GM20431 (cell line): ENCODE results near the gene MED19.
"Not testable (repeated sequence)": the region's sequence is repeated elsewhere in the genome, so short reads cannot be mapped to it uniquely, and the experiment has no call there.

Source experiments
- in situ Hi-C: fragments of 300-500 bp; cut with MseI, MboI; formaldehyde crosslinking; loops from one replicate; pipeline ENCODE4 v1.15.0; 2020; ENCODE audit warnings: low sequenced_read_pairs; ENCODE audit not compliant: unreplicated experiment

Gene MED19

DNA sequence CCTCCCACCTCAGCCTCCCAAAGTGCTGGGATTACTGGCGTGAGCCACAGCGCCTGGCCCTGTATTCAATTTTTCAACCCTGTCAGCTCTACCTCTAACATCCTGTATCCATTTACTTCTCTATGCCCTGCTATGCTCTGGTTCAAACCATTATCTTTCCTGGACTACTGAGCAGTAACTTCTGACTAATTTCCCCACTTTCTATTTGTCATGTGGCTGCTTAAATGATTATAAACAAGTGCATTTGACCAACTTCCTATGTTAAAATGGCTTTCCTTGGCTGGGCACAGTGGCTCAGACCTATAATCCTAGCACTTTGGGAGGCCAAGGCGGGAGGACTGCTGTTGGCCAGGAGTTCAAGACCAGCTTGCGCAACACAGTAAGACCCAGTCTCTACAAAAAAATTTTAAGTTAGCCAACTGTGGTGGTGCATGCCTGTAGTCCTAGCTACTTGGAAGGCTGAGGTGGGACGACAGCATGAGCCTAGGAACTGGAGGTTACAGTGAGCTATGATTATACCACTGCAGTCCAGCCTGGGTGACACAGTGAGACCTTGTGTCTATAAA is 2.1 kb downstream of the MED19 start:
- in situ Hi-C loops: no loop called here

DNA sequence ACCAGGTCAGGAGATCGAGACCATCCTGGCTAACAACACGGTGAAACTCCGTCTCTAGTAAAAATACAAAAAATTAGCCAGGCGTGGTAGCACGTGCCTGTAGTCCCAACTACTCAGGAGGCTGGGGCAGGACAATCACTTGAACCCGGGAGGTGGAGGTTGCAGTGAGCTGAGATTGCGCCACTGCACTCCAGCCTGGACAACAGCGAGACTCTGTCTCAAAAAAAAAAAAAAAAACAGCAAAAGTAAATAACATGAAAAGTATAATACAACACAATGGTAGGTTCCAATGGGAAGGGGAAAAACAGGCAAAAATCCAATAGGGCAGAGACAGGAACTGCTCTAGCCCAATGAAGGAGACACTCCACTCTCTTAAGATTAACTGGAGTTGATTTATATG is 6.6 kb downstream of the MED19 start:
- in situ Hi-C loops: not testable (repeated sequence)

DNA sequence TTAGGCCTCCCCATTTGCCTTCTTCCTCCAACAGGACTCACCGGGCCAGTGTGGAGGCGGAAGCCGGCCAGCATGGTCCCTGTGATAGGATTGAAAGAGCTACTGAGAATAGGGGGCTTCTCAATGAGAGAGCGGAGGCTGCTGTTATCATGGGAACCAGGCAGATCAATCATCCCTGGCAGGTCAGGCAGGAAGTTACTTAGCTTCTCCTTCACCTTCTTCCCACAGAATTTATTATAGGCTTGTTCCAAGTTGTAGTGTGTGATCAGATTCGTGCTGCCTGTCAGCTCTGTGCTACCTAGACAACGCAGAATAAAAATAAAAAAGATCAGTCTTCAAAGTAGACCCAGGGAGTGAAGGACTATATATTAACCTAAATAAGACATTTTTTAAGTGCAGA is 7.1 kb downstream of the MED19 start:
- in situ Hi-C loops: no loop called here

DNA sequence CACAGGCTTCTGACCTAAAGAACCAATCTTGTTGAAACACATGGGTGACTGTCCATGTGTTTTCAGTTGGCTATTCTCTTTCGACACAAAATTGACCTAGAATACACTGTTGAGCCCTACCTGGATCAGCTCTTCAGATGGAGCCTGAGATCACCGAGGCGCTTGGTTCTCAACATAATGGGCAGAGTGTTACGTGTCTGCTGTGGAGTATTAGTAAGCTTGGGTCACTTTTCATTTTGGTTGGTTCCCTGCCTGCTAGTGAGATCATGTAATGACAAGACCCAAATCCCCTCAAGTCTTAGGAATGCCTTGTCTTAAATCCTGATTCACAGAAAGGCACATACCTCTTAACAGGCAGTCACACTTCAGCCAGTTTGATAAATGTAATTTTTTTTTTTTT is 8.7 kb downstream of the MED19 start:
- in situ Hi-C loops: no loop called here

DNA sequence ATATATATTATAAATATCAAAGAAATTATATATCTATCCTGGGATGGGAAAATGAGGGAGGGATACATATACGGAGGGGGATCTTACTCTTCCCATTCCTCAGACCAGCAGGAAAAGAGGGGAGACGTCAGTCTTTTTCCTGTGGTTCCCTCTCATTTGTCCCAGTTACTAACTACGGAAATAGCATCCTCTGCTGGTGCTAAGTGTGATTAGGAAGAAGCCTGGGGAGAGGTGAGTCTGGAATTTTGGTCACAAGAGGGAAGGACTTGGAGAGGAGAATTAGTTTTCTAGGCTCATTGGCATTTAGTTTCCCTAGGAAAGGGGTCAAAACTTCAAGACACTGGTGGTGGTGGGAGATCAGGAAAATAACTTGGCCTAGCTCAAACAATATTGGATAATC is 11.6 kb downstream of the MED19 start:
- in situ Hi-C loops: no loop called here

DNA sequence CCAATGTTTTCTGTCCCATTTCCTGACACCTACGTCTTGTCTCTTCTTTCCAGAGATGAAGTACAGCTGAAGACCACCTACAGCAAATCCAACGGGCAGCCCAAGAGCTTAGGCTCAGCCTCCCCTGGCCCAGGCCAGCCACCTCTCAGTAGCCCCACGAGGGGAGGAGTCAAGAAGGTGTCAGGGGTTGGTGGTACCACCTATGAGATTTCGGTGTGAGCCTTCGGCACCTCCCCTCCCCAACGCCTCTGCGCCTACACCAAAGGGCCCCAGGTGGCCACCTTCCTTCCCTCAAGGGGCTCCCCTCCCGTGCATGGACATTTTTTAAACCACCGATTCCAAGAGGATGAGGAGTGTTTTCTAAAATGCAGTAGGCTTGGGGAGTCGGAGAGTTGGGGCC is 12.2 kb downstream of the MED19 start:
- in situ Hi-C loops: no loop called here

DNA sequence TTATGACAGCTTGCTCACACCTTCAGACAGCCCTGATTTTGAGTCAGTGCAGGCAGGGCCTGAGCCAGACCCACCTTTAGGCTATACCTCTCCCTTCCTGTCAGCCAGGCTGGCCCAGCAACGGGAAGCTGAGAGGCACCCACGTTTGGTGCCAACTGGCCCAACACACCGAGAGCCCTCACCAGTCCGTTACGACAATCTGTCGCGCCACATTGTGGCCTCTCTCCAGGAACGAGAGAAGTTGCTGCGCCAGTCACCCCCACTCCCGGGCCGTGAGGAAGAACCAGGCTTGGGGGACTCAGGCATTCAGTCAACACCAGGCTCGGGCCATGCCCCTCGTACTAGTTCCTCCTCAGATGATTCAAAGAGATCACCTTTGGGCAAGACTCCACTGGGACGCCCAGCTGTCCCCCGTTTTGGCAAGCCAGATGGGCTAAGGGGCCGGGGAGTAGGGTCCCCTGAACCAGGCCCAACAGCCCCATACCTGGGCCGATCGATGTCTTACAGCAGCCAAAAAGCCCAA is 13.1 kb downstream of the MED19 start:
- in situ Hi-C loops: no loop called here

DNA sequence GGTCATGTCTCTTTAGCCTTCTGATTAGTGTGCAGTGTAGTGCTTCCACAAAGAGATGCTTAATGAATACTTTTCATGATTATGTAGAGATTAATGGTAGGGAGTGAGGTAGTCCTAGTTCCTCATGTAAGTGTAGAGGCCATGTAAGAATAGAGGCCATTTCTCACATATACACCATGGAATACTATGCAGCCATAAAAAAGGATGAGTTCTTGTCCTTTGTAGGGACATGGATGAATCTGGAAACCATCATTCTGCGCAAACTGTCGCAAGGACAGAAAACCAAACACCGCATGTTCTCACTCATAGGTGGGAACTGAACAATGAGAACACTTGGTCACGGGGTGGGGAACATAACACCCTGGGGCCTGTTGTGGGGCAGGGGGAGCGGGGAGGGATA is 21.5 kb downstream of the MED19 start:
- in situ Hi-C loops: not testable (repeated sequence)

DNA sequence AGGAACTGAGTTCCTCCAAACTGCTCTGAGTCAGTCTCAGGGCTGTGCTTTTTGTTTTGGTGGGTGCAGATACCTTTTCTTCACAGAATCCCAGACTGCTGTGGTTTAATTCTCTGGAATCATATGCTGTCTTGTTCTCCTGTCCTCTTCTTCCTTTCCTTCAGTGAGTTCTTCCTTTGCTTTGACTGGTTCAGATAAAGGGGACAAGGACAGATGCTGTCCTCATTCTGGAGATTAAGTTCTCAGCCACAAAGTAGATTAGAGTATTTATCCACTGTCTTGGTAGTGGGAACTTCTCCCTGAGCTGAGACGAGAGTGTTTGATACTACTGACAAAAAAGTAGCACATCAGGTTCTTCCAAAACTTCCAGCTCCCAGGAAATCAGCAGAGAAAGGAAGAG is 30.8 kb downstream of the MED19 start:
- in situ Hi-C loops: no loop called here

DNA sequence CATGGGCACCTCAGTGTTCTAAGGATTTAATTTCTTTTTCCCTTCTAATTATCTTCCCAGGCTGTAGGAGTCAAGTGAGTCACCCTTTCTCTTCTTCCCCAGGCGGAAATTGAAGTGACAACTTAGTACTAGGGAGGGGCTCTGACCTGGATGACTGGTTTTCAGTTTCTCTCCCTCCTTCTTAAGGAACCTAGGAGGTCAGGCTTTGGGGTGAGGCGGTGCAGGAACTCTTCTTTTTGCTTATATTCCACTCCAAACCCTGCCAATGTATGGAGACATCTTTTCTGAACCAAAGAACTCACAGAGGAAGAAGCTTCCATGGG is 31.5 kb downstream of the MED19 start:
- in situ Hi-C loops: no loop called here

DNA sequence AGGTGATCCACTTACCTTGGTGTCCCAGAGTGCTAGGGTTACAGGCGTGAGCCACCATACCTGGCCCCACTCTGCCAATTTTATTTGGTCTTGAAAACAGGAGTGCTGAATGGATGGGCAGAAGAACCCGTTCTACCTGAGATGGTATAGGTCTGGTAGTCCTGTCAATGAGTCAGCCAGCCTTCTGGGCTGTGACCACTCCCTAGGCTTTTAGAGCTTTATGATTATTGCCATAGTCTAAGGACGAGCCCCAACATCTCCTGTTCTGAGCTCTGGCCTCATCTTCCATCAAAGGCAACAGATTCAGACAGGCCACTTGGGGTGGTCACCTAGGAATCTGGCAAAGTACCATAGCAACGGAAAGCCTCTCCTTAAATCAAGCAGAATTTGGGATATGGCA is 32.6 kb downstream of the MED19 start:
- in situ Hi-C loops: no loop called here

DNA sequence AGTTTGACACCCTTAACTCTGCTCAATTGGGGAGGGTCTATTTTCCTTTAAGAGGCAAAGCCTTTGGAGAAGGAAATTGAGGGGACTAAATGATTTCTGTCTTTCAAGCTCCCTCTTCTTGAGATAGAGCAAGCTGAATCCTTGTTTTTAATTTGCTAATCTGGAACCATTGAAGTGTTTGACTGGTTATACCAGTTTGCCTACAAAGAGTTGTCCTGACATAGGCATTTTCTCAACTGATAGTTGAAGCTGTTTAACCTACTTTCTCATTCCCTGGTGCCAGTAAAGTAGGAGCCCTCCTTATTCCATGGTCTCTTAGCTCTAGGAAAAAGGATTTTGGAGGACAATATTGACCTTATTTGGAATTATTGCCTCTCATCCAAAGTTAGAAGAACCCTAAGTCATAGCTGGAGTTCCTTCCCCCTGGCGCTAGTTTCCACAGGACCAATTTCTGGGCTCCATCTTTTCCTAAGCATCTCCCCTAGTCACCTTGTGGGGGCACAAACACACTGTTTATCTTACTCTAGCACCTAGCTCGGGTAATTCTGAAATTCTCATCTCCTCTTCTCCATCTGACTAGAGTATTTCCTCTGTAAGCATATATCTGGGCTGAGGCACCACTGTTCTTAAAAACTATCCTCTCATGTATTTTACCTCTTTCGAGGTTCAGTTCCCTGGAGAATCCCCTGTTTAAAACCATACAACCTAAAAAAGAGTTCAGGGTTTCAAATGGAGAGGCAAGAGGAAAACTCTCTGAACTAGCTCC is 36.7 kb downstream of the MED19 start:
- in situ Hi-C loops: no loop called here

DNA sequence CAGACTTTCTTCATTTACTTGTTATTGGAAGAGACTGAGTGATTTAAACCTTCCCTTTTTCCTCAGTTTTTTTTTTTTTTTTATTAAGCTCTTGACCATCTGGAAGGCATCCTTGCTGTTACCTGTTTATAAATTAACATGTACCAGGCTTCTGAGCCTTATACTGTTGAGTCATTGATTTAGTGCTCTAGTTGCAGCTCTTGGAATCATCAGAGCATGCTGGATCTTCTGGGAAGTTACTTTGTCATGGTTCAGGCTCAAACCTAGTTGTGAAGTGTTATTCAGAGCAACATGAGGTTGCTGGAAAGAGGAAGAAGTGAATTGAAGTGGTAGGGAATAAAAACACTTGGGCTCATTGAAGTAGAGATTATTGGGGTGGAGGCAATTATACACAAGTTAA is 37.8 kb downstream of the MED19 start:
- in situ Hi-C loops: loop anchor here (25.0 kb wide), 1 partner anchor 337 kb away; the partner anchor contains the start of genes P2RX3 and SSRP1

DNA sequence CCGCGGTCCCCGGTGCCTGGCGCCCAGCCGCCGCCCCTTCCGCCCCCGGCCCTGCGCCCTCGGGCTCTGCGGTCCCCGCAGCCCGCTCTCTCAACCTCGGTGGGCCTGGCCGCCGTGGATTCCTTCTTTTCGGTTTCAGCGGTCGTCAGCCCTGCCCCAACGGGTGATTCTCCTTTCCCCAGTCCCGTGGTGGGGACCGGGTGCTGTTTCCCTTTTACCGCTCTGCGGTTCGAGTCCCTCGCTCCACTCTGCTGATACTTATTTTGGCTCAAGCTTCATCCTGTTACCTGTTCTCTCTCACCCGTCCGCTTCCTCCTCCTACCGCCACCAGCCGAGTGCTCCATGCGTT is 43.6 kb downstream of the MED19 start:
- in situ Hi-C loops: loop anchor here (25.0 kb wide), 1 partner anchor 331 kb away; the partner anchor contains the start of genes P2RX3 and SSRP1

DNA sequence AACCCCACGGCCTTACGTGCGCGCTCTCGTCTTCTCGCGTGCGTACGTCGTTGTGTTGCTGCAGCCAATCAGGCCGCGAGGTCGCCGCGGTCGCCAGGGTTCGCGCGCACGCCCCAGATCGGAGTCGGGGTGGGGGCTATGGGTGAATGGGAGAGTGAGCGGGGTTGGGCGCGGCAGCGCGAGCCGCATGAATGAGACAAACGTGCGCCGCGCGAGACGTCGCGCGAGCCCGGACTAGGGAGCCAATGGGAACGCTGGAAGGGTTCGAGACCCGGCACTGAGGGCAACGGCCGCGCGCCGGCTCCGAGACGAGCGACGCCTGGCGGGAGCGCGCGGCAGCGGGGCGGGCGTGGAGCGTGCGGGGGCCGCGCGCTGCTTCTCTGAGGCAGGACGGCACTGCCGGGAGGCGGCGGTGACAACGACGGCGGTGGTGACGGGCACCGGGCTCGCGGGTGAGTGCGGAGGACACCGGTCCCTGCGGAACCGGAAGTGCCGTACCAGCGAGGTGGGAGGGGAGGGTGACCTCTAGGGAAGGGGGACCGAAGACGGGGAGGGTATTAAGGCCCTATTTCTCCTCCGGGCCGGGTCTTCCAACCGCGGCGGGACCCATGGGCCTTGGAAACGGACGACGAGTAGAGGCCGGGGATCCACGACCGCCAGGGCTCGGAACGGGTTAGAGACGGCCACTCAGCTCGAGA is 44.1 kb downstream of the MED19 start, which contains the start of gene ZDHHC5:
TSS of gene ZDHHC5 (plus strand) at position 379 of the 698 bp plus-strand sequence. CDS start 4,977 bp downstream, outside the sequence.
- in situ Hi-C loops: loop anchor here (25.0 kb wide), 1 partner anchor 331 kb away; the partner anchor contains the start of genes P2RX3 and SSRP1

DNA sequence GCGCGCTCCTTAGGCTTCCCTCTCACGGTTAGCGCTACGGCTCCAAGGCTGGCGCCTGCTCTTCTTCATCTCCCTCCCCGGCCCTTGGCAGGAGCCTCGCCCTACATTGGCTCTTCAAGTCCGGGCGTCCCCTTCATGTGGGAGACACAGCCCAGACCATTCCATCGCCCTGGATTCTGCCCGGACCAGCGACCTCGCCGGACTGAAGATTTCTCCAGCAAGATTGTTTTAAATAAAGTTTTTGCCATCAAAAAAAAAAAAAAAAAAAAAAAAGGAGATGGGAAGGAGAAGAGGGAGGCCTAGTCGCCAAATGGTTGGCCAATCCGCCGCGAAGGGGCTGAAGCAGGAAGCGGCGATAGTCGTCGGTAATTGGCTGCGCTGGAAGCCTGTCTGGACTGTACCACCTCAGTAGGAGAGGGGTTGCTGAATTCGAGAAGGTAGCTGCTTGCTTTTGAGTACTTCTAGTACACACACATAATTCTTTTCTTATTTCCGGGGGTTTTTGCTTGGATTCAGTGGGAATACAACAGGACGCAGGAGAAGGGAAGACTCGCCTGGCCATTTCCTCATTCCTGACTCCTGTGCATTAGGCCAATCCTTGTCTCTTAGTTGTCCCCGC is 44.8 kb downstream of the MED19 start:
- in situ Hi-C loops: loop anchor here (25.0 kb wide), 1 partner anchor 330 kb away; the partner anchor contains the start of genes P2RX3 and SSRP1

DNA sequence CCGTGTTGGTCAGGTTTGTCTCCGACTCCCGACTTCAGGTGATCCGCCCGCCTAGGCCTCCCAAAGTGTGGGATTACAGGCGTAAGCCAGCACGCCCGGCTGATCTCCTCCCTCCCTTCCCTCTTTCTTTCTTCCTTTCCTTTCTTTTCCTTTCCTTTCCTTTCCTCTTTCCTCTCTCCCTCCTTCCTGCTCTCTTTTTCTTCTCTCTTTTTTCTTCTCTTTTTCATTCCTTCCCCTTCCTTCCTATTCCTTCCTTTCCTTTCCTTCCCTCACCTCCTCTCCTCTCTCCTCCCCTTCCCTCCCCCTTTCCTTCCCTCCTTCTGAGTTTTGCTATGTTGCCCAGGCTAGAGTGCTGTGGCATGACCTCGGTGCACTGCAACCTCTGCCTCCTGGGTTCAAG is 48.0 kb downstream of the MED19 start:
- in situ Hi-C loops: loop anchor here (25.0 kb wide), 1 partner anchor 327 kb away; the partner anchor contains the start of genes P2RX3 and SSRP1

DNA sequence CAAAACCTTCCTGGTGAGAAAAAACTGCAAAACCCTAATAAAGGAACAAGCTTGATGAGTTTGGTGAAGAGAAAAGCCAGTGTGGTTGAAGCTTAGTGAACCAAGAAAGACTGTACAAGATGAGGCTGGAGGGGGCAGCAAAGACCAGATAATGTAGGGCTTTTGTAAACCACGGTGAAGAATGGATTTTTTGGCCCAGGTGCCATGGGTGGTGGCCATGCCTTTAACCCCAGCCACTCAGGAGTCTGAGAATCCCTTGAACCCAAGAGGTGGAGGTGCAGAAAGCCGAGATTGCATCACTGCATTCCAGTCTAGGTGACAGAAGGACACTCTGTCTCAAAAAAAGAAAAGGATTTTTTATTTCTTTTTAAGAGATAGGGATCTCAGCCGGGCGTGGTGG is 49.1 kb downstream of the MED19 start:
- in situ Hi-C loops: loop anchor here (25.0 kb wide), 1 partner anchor 326 kb away; the partner anchor contains the start of genes P2RX3 and SSRP1

DNA sequence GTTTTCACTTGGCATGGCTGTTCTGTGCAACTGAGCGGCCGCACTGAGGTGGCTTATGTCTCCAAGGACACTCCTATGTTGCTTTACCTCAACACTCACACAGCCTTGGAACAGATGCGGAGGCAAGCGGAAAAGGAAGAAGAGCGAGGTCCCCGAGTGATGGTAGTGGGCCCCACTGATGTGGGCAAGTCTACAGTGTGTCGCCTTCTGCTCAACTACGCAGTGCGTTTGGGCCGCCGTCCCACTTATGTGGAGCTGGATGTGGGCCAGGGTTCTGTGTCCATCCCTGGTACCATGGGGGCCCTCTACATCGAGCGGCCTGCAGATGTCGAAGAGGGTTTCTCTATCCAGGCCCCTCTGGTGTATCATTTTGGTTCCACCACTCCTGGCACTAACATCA is 52.3 kb downstream of the MED19 start:
- in situ Hi-C loops: loop anchor here (25.0 kb wide), 1 partner anchor 322 kb away; the partner anchor contains the start of genes P2RX3 and SSRP1

DNA sequence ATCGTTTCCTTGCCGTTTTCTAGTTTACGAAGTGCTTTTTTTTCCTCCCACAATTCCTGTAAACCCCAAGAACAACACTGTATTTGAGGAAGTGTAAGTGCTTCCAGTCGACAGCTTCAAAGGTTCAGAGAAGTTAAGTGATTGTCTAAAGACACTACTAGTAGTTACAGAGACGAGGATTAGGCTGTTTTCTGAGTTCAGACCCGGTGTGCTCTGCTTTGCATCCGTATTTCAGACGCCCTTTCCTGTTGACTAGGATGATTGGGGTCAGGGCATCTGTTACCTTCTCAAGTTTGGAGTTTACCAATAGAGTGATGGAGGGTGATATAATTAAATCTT is 54.0 kb downstream of the MED19 start:
- in situ Hi-C loops: loop anchor here (25.0 kb wide), 1 partner anchor 321 kb away; the partner anchor contains the start of genes P2RX3 and SSRP1
